Measurements from ENCODE around the gene CARD16.
A peak's percentile ranks its signal among the peaks of the same experiment; 100 is the strongest.
"Not testable (repeated sequence)": the region's sequence is repeated elsewhere in the genome, so short reads cannot be mapped to it uniquely, and the experiment has no call there.

Gene CARD16

DNA sequence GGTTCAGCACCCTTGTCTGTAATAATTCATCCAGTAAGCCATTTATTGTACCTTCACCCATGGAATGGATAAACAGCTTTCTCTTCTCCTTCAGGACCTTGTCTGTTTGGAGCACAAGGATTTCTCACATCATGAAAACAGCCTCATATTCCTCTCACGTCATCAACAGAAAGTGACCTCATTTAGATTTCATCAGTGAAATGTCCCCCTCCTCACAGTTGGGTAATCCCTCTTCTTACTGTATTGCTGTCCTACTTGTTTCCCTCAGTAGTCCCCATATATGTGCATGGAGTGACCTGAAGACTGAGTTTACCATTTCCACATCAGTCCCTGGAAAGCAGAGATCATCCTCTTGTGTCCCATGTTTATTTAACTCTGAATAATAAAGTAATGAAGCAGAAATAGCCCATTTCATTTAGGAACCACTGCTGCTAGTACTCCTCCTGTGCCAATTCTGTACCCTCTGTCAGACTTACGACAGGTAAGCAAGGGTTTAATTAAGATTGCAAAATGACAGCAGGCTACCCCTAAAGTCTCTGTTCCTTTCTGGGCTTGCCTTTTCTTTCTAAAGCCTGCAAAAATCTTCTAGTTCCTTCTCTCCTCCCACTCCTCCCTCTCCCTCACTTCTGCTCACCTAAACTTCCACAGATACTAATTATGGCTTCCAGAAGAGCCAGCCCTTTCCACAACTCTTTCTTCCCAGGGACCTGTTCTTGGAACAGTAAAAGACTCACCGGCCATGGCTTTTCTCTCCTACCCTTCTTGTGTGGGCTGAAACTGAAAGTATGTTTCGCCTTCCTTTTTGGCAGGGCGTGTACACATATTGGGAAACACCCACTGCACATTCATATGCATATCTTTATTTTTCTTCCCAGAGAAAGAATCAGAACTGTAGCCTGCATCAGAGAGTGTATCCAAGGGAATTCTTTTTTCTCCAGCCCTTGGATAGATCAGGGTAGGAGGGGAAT, at the start of gene CARD16:
Gene CARD16, minus strand, starts transcription at position 779 of the 968 bp plus-strand sequence. Its CDS starts 38 bp downstream, at position 741.
- DNase-seq (ENCODE audit: low read depth in 4 of 4, low spot score in 1 of 4) = peak in 1 of 4 experiments; percentile 14

DNA sequence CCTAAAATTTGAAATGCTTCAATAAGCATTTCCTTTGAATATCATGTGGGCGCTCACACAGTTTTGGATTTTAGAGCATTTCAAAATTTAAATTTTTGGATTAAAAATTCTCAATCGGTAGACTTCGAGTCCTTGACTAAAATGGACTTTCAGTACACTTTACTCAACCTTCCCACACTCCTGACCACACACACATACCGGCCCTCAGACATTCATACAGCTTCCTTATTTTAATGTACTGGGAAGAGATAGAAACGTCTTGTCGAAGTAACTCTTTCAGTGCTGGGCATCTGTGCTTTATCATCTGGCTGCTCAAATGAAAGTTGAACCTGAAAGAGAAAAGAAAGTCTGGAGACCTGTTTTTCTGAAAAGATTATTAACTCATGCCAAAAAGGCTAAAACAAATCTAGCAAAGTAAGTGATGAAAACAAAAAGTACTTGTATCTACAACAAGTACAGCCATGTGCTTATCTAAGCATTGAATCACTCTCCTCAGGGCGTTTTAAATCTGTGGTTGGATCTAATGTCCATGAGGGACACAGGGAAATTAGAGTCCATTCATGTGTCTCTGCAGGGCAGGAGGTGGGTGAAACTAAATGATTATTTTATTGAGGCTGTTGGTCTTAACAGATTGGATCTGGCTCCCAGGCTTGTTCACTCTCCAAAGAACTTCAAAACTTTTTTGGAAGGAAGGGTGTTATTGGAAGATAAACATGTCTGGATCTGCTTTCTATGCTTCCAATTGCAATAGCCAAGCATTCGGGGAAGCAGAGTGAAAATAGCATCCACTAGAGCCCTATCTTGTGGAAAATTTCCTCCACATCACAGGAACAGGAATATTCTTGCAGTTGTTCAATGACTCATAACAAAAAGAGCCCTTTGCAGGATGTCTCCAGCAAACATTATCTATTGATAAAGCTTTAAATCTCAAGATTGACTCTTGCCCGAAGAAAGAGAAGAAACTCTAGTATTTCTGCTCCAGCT, 47.4 kb upstream of the CARD16 start:
- DNase-seq (ENCODE audit: low read depth in 4 of 4, low spot score in 1 of 4) = no peak

DNA sequence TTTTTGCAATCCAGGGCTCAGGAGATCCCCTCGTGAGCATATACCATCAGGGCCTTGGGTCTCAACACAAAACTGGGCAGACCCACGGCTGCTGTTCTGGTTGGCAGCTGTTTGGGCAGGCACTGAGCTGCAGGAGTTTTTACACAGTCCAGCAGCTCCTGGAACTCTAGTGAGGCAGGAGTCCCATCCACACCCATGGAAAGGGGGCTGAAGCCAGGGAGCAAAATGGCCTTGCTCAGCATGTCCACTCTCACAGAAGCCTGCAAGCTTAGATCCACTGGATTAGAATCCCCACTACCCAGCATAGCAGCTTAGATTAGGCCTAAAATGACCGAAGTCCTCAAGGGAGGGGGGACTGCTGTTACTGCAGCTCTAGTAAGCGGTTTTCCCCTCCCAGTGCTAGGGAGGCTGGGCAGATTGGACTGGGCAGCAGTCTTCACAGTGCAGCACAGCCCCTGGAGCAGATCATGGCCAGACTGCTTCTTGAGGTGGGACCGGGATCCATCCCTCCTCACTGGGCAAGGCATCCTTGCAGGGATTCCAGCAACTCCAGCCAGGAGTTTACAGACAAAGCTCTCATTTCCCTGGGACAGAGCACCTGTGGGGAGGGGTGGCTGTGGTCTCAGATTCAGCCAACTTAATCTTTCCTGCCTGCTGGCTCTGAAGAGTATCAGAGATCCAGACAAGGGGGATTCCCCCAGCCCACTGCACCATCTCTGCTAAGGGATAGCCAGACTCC, 36.4 kb upstream of the CARD16 start:
- DNase-seq (ENCODE audit: low read depth in 4 of 4, low spot score in 1 of 4) = no peak

DNA sequence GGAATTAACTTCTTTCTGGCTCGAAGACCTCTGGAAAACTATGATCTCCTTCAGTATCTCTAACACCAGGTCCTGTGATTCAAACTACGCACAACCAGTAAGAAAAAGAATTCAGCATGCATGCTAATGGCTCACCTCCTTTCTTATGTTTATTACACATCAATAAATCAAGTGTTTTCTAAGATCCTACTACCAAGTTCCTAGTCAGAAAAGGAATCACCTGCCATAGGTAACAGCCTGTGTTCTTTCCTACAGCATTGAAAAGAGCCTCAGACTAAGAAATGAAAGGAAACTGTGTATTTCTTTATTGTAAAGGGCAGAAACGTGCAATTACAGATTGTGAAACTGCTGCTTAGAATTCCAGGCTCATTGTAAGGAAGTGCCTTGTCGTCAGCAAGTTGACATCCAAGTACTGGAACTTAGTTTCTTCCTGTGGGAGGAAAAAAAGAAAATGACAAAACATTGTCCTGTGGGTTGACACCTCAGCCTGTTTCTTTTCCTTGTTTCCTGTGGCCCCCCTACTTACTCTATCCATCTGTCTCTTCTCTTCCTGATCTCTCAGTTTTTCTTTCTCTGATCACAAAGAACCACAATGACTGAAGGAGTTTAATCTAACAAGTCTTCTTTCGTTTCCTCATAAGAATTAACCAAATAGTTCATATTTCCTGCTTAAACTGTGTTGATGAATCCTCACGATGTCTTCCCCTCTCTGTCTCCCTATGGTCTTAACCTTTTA, 35.2 kb upstream of the CARD16 start:
- DNase-seq (ENCODE audit: low read depth in 4 of 4, low spot score in 1 of 4) = not testable (repeated sequence)

DNA sequence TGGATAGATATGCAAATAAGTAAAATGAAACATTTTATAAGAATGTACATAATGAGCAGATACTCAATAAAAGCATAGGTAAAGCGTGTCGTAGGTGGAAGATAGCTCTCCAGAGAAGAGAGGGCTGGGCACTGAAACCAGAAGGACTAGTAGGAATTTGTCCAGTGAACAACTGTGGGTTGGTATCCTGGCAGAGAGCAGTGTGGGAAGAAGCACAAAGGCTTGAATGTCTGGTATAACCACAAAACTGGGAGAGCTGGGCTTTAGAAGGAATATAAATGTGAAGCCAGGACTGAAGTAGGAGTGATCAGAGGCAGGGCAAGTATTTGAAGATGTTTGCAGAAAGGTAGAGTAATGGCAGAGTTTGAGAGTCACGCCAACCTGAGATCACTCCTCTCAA, 33.1 kb upstream of the CARD16 start:
- DNase-seq (ENCODE audit: low read depth in 4 of 4, low spot score in 1 of 4) = no peak

DNA sequence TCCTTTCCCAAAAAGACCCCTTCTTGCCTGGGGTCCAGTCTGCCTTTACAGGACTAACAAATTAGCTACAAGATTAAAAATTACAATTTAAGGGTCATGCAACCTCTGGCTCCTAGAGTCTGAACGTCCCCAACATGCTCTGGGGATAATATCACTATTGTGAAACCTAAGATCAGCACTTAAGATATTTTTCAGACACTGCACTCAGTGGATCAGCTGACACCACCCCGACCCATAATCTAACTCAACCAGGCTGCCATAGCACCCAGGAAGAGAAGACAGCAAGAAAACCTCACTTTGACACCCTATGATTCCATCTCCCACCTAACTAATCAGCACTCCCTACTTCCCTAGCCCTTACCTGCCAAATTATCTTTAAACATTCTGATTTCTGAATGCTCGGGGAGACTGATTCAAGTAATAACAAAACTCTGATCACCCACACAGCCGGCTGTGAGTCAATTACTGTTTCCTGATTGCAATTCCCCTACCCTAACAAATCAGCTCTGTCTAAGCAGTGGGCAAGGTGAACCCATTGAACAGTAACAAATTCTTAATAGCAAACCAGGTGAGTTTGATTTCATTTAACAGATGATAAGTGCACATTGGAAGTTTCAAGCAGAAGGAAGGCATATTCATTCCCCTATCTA, 32.1 kb upstream of the CARD16 start:
- DNase-seq (ENCODE audit: low read depth in 4 of 4, low spot score in 1 of 4) = not testable (repeated sequence)

DNA sequence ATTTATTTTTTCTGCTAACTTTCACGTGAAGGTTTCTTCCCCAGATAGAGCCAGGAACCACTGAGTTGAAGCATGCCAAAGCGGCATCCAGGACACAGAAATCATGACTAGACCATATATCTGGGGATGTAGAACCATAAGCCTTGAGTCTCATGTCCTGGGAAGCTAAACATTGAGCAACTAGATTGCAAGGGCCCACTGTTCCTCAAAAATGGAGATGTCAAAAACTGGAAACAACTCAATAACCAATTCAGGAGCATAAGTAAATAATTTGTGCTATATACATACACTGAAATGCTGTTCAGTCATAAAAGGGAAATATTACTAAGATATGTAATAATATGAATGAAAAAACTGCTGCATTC, 29.0 kb upstream of the CARD16 start:
- DNase-seq (ENCODE audit: low read depth in 4 of 4, low spot score in 1 of 4) = no peak

DNA sequence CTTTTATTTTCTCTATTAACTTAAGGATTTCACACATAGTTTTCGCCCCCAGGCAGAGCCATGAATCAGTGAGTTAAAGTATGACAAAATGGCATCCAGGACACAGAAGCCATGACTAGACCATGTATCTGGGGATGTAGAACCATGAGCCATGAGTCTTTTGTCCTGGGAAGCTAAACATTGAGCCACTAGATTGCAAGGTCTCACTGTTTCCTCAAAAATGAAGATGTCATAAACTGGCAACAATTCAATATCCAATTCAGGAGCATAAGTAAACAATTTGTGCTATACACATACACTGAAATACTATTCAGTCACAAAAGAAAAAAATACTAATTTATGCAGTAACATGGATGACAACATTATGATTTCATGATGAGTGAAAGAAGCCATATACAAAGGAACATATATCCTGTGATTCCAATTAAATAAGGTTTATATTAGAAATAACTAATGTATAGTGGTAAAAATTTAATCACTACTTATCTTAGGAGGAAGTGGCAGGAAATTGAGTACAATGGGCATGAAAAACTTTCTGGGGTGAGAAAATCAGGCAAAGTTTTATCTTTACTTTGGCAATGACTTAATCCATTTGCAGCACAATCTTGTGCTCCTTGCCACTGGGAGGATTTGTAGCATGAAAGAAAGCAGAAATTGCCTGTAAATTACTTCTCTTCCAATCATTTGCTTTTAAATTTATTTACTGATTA, 28.5 kb upstream of the CARD16 start:
- DNase-seq (ENCODE audit: low read depth in 4 of 4, low spot score in 1 of 4) = no peak

DNA sequence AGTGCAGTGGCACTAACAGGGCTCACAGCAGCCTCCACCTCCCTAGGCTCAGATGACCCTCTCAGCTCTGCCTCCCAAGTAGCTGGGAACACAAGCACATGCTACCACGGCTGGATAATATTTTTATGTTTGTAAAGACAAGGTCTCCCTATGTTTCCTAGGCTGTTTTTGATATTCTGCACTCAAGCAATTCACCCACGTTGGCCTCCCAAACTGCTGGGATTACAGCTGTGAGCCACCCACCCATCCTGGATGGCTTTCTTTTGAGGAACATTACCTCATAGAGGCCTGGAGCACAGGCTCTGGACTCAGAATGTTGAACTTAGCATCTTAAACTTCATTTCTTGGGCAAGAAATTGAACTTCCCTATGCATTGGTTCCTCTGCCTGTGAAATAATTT, 26.9 kb upstream of the CARD16 start:
- not testable (repeated sequence) for DNase-seq (ENCODE audit: low read depth in 4 of 4, low spot score in 1 of 4)

DNA sequence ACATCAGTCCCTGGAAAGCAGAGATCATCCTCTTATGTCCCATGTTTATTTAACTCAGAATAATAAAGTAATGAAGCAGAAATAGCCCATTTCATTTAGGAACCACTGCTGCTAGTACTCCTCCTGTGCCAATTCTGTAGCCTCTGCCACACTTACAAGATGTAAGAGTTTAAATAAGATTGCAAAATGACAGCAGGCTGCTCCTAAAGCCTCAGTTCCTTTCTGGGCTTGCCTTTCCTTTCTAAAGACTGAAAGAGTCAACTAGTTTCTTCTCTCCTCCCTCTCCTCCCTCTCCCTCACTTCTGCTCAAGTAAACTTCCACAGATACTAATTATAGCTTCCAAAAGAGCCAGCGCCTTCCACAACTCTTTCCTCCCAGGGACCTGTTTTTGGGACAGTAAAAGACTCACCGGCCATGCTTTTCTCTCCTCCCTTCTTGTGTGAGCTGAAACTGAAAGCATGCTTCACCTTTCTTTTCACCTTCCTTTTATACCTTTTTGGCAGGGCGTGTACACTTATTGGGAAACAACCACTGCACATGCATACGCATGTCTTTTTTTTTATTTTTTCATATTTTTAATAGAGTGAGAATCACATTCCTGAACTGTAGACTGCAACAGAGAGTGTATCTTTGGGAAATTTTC, 26.1 kb upstream of the CARD16 start:
- DNase-seq (ENCODE audit: low read depth in 4 of 4, low spot score in 1 of 4) = no peak

DNA sequence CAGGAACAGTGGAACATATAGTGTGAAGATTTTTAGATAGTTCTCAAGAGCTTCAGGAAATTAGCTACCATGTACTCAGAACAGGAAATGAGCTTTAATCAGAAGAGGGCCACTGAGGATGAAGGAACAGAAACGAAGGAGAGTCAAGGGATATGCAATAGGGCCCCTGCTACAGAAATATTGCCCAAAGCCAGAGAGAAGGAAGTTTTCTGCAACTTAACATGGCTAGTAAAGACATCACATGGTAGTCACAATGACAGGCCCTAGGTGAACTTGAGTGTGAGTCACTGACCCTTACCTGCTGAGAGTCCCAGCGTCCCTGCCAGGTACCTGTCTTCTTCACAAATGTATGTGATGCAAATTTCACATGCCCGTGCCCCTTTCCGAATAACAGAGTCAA, 25.2 kb upstream of the CARD16 start:
- no peak for DNase-seq (ENCODE audit: low read depth in 4 of 4, low spot score in 1 of 4)

DNA sequence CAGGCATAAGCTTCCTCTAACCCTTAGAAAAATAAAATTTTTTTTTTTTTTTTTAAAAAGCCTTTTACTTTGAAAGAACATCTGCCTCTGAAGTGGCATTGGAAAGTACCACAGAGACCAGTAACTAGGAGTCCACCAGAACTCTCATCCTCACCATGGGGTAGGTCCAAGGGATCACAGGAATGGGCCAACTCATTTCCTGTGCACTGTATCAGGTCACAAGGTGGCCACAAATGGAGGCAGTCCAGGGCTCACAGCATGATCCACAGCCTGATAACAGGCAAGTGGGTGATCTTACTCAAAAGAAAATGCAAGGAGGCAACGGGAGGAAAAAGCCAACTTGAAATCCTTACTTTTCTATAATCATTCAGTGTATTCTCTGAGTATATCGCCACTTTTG, 24.6 kb upstream of the CARD16 start:
- not testable (repeated sequence) for DNase-seq (ENCODE audit: low read depth in 4 of 4, low spot score in 1 of 4)

DNA sequence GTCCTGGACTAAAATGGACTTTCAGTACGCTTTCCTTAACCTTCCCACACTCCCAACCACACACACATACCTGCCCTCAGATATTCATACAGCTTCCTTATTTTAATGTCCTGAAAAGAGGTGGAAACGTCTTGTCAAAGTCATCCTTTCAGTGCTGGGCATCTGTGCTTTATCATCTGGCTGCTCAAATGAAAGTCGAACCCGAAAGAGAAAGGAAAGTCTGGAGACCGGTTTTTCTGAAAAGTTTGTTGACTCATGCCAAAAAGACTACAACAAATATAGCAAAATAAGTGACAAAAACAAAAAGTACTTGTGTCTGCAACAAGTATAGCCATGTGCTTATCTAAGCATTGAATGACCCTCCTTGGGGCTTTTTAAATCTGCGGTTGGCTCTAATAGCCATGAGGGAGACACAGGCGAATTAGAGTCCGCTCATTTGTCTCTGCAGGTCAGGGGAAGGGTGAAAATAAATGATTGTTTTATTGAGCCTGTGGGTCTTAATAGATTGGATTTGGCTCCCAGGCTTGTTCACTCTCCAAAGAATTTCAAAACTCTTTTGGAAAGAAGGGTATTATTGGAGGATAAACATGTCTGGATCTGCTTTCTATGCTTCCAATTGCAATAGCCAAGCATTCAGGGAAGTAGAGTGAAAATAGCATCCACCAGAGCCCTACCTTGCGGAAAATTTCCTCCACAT, 18.3 kb upstream of the CARD16 start:
- DNase-seq (ENCODE audit: low read depth in 4 of 4, low spot score in 1 of 4) = not testable (repeated sequence)

DNA sequence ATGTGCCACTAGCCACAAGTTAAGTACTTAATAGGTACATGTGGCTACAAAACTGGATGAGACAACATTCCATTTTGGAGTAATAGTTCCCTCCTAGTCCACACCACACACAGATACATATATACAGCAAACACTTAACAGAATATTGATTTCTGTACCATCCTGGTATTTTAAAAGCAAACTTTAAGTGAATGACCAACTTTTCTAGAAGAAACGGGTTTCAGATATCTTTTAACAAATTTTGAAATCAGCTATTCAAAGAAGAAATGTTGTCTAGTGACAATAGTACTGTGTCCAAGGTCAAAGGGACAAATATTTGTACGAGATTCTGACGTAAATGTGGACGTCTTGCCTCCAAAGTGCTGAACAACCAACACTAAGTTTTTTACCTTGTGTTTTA, 12.3 kb upstream of the CARD16 start:
- no peak for DNase-seq (ENCODE audit: low read depth in 4 of 4, low spot score in 1 of 4)

DNA sequence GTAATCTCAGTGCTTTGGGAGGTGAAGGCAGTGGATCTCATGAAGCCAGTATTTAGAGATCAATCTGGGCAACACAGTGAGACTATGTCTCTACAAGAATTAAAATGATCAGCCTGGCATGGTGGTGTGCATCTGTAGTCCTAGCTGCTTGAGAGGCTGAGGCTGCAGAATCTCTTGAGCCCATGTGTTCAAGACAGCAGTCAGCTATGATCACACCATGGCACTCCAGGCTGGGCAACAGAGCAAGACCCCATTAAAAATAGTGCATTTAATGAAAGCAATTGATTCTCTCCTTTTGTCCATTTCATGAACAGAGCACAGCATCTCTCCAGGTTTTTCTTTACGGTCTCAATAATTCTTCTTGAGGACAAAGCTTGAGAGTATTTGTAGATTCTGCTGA, 11.3 kb upstream of the CARD16 start:
- no peak for DNase-seq (ENCODE audit: low read depth in 4 of 4, low spot score in 1 of 4)

DNA sequence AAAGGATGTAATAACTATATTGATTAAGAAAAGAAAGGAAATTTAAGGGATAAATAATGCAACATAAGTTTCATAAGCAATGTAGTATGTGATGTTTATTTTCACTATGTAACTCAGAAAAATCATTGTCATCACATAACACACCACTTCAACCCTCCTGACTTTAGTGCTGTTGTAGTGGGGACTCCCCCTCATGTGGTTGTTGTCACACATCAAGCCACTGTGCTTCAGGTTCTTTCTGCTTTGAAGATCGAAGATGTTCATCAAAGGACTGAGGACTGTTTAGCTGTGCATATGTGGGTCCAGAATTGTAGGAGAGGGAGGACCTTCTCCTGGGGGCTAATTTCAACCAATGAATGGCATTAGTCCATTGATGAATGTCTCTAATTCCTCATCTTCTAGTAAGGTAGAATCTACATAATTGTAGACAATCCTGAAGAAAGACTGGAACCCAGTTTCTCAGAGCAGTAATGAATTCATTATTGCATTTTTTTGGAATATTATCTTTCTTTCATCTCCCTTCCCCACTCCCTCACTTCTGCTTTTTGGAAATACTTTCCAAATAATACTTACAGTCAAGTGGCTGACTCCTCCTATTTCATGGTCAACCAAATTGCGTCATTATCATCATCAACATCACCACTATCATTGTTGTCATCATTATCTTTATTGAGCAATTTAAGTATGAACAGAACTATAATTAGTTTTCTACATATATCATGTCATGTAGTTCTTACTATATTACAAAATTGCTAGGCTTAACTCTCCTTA, 9.8 kb upstream of the CARD16 start:
- DNase-seq (ENCODE audit: low read depth in 4 of 4, low spot score in 1 of 4) = no peak

DNA sequence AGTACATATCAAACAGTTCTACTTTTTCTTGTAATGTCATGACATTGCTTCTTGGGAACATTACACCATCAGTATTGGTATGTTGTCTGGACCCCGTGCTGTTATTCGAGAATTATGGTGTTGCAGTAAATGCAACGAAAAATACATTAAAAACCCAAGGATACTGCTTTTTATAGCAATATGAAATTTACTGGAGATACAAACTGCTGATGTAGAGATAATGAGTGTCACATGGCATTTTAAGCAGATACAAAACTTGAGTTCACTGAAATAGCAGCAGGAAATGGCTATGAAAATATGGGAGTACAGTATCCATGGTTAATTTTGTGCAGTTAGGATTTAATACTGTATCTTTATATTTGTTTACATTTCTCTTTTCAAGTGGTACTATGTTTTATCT, 7.4 kb upstream of the CARD16 start:
- no peak for DNase-seq (ENCODE audit: low read depth in 4 of 4, low spot score in 1 of 4)
